Mesenchymal stem cell (in vitro differentiated cells and primary cell): ENCODE measurements around the gene PAM16.

ENCODE experiments used
- DNase-seq: peaks from one replicate; pipeline ENCODE4 v3.0.0-alpha.2; 2013
- H2AFZ ChIP-seq: one replicate; pipeline ENCODE4 v1.6.1; 2013; ENCODE audit warnings: low read depth, mild to moderate bottlenecking, control low read depth, inconsistent platforms, low read length, moderate library complexity
- H2AK5ac ChIP-seq: 2 replicates; pipeline ENCODE4 v1.6.1; 2013; ENCODE audit warnings: low read length, moderate library complexity, mild to moderate bottlenecking, inconsistent platforms; ENCODE audit not compliant: severe bottlenecking
- H2BK120ac ChIP-seq: one replicate; pipeline ENCODE4 v1.6.1; 2013; ENCODE audit warnings: low read depth, mild to moderate bottlenecking, inconsistent platforms, low read length, moderate library complexity
- H2BK12ac ChIP-seq, 2 experiments: one replicate each; pipeline ENCODE4 v1.6.1; 2013; ENCODE audit warnings: inconsistent platforms in 2 of 2, low read length in 2 of 2, mild to moderate bottlenecking in 2 of 2, moderate library complexity in 2 of 2, control low read depth in 1 of 2
- H2BK15ac ChIP-seq: one replicate; pipeline ENCODE4 v1.6.1; 2013; ENCODE audit warnings: mild to moderate bottlenecking, low read depth, inconsistent platforms; ENCODE audit not compliant: poor library complexity, severe bottlenecking
- H2BK5ac ChIP-seq: 2 replicates; pipeline ENCODE4 v1.6.1; 2013; ENCODE audit warnings: low read depth, mild to moderate bottlenecking, low read length, control low read depth, inconsistent platforms; ENCODE audit not compliant: poor library complexity, severe bottlenecking
- H3K14ac ChIP-seq, 2 experiments: one replicate each; pipeline ENCODE4 v1.6.1; 2013; ENCODE audit warnings: inconsistent platforms in 2 of 2, low read length in 2 of 2, control low read depth in 1 of 2, mild to moderate bottlenecking in 1 of 2, moderate library complexity in 1 of 2
- H3K18ac ChIP-seq, 2 experiments: one replicate each; pipeline ENCODE4 v1.6.1; 2013; ENCODE audit warnings: inconsistent platforms in 2 of 2, low read length in 2 of 2, control low read depth in 1 of 2, low read depth in 1 of 2, mild to moderate bottlenecking in 1 of 2
- H3K23ac ChIP-seq, 2 experiments: one replicate each; pipeline ENCODE4 v1.6.1; 2013; ENCODE audit warnings: inconsistent platforms in 2 of 2, low read length in 2 of 2, mild to moderate bottlenecking in 2 of 2, moderate library complexity in 2 of 2, control low read depth in 1 of 2
- H3K27ac ChIP-seq: 2 replicates; pipeline ENCODE4 v1.5.1; 2013; ENCODE audit warnings: mild to moderate bottlenecking, moderate library complexity, low read length, control low read depth, inconsistent platforms; ENCODE audit not compliant: poor library complexity, severe bottlenecking
- H3K27me3 ChIP-seq, 2 experiments: 2 replicates each; pipeline versions ENCODE4 v1.6.1 to v1.7.0; 2013; ENCODE audit warnings: low read length in 2 of 2, mild to moderate bottlenecking in 2 of 2, moderate library complexity in 2 of 2, control low read depth in 1 of 2, inconsistent platforms in 1 of 2; ENCODE audit not compliant: control insufficient read depth in 1 of 2, insufficient read depth in 1 of 2
- H3K36me3 ChIP-seq, 2 experiments: 2 replicates each; pipeline versions ENCODE4 v1.6.1 to v1.7.0; 2013; ENCODE audit warnings: low read length in 2 of 2, control low read depth in 1 of 2, inconsistent platforms in 1 of 2, low read depth in 1 of 2, mild to moderate bottlenecking in 1 of 2; ENCODE audit not compliant: insufficient read depth in 2 of 2, control insufficient read depth in 1 of 2
- H3K4ac ChIP-seq, 2 experiments: one replicate each; pipeline ENCODE4 v1.6.1; 2013; ENCODE audit warnings: inconsistent platforms in 2 of 2, low read length in 2 of 2, mild to moderate bottlenecking in 2 of 2, moderate library complexity in 2 of 2, control low read depth in 1 of 2, low read depth in 1 of 2
- H3K4me1 ChIP-seq: 2 replicates; pipeline ENCODE4 v1.6.1; 2013; ENCODE audit warnings: low read depth, low read length, control low read depth; ENCODE audit not compliant: control insufficient read depth, insufficient read depth
- H3K4me2 ChIP-seq: 2 replicates; pipeline ENCODE4 v1.6.1; 2013; ENCODE audit warnings: low read length, mild to moderate bottlenecking, inconsistent platforms; ENCODE audit not compliant: poor library complexity, severe bottlenecking
- H3K4me3 ChIP-seq, 2 experiments: 2 replicates each; pipeline versions ENCODE4 v1.5.1 to v1.7.0; 2013; ENCODE audit warnings: low read length in 2 of 2, mild to moderate bottlenecking in 2 of 2, control low read depth in 1 of 2, low read depth in 1 of 2; ENCODE audit not compliant: insufficient read depth in 1 of 2
- H3K79me1 ChIP-seq: replicated peaks from 2 replicates; pipeline ENCODE4 v1.6.1; 2013; ENCODE audit warnings: mild to moderate bottlenecking, control low read depth, low read length, inconsistent platforms; ENCODE audit not compliant: poor library complexity, severe bottlenecking
- H3K9ac ChIP-seq: 2 replicates; pipeline ENCODE4 v1.7.0; 2013; ENCODE audit warnings: mild to moderate bottlenecking, low read length, moderate library complexity
- H3K9me3 ChIP-seq: 2 replicates; pipeline ENCODE4 v1.7.0; 2013; ENCODE audit warnings: mild to moderate bottlenecking, low read length; ENCODE audit not compliant: control insufficient read depth
- H4K8ac ChIP-seq: one replicate; pipeline ENCODE4 v1.6.1; 2013; ENCODE audit warnings: inconsistent platforms, mild to moderate bottlenecking, low read length, moderate library complexity
- H4K91ac ChIP-seq: one replicate; pipeline ENCODE4 v1.6.1; 2013; ENCODE audit warnings: mild to moderate bottlenecking, low read length, inconsistent platforms
- WGBS: methylation state at CpG from one replicate; pipeline ENCODE4 v1.1.7; 2013; ENCODE audit warnings: mixed read lengths; 5-methylcytosine and 5-hydroxymethylcytosine counted together

Gene PAM16

DNA sequence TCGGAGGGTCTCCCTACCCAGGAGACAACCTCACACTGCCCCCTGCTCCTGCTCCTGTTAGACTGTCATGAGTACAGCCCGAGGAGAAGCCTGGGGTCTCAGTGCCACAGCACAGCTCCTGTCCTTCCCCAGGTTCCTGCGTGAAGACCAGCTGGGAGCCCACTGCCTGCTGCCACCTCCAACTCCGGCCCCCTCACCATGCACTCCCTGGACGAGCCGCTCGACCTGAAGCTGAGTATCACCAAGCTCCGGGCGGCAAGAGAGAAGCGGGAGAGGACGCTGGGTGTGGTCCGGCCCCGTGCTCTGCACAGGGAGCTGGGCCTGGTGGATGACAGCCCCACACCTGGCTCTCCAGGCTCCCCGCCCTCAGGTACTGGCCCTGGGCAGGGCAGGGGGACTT, 19.0 kb downstream of the PAM16 start:
- peaks cover 55% of the 10 kb centered on the region for H3K79me1 ChIP-seq
- no peak overlapping the region for H3K4me3 ChIP-seq
- H2AK5ac ChIP-seq, result no peak overlapping the region
- H3K27ac ChIP-seq, result no peak overlapping the region
- no peak for DNase-seq
- H3K4me2 ChIP-seq, result no peak overlapping the region
- no peak overlapping the region for H3K23ac ChIP-seq
- no peak overlapping the region for H2AFZ ChIP-seq
- H3K18ac ChIP-seq, result no peak overlapping the region
- H3K9me3 ChIP-seq, result no peaks in the 10 kb centered on the region
- H3K4me1 ChIP-seq, result peaks cover 28% of the 10 kb centered on the region
- no peak overlapping the region for H3K9ac ChIP-seq
- H2BK15ac ChIP-seq, result no peak overlapping the region
- H3K14ac ChIP-seq, result no peak overlapping the region
- H2BK120ac ChIP-seq, result no peak overlapping the region
- no peaks in the 10 kb centered on the region for H3K27me3 ChIP-seq
- H3K4ac ChIP-seq, result no peak overlapping the region
- no peak overlapping the region for H4K91ac ChIP-seq
- H2BK12ac ChIP-seq, result no peak overlapping the region
- H4K8ac ChIP-seq, result no peak overlapping the region
- WGBS, result 94% methylated on average over 14 of the region's 14 CpGs
- peaks cover 33 to 56% of the 10 kb centered on the region in 2 experiments for H3K36me3 ChIP-seq
- no peak overlapping the region for H2BK5ac ChIP-seq

DNA sequence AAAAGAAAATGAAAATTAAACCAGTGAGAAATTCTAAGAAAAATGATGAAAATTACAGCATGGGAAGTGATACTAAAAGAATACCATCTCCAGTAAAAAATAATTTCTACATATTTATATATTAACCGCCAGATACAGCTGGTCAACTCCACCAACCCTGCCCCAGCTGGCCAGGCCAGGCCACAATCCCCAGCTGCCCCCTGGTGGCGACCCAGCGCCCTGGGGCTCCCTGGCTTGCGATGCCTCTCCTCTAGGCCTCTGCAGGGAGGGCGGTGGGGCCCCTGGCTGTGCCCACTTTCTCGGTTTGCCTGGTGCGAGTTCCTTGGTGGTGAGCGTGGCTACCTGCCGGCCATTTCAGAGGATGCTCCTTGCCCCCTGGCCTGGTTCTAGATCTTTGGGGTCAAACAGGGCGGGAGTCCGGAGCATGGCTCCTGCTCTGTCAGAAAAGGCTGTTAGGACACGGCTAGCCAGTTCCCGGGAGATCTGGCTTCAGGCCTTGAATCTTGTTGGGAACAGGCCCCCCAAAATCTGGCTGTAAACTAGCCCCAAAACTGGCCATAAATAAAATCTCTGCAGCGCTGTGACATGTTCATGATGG, 20.7 kb downstream of the PAM16 start:
- WGBS, result 53% methylated on average over 14 of the region's 14 CpGs
- no peak overlapping the region for H2AFZ ChIP-seq
- DNase-seq, result peak; percentile 76

DNA sequence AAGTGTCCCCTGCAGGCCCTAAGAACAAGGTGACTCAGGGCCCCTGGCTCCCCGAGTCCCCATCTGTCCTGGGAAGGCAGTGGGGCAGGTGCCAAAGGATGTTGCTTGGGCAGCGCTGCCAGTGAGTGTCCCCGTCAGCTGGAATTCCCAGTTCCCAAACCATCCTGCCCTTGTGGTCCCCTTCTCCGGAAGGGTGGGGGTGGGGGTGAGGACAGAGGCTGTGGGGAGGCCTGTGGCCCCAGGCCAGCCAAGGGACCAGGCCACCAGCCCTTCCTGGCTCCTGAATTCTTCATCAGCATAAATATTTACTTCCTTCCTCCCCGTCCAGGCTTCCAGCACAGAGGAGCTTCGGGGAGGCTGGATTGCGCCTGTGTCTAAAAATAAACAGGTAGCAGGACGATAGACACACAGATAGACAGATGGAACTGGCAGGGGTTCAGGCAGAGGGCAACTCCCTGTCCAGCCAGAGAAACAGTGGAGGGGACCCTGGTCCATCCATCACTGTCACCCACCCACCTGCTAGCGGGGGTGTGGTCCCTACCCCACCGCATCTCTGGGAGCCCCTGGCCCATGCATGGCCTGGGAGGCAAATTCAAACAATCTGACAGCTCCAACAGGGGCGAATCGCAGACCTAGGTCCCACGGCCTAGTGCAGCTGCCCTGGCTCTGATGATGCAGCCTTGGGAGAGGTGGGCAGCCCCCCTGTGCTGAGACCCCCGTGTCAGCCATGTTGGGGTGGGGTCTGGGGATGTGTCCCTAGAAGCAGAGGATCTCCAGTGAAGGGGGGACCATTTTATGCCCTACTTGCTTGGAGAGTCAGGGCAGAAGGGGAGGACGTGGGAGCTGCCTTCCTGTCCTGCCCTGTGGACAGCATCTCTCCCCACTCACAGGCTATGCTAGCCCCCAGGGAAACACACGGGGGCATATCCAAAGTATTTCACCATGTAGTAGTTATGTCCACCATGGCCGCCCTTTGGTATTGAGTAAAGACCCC, 22.0 kb downstream of the PAM16 start:
- Histone ChIP-seq H3K9me3 (no peaks in the 10 kb centered on the region), H2BK15ac (peak overlapping the region; percentile 77), H3K79me1 (peaks cover 49% of the 10 kb centered on the region), H2AK5ac (peak overlapping the region; percentile 21), H2BK5ac (no peak overlapping the region), H2BK120ac (peak overlapping the region; percentile 94), H3K4me1 (peaks cover 42% of the 10 kb centered on the region), H3K36me3 (peaks cover 12 to 36% of the 10 kb centered on the region in 2 experiments), H3K4ac (peak overlapping the region; percentile 80 to 87), H4K8ac (peak overlapping the region; percentile 96), H3K9ac (peak overlapping the region; percentile 81), H3K4me2 (peak overlapping the region; percentile 81), H3K4me3 (peak overlapping the region in 1 of 2 experiments; percentile 21), H3K18ac (peak overlapping the region; percentile 95 to 98), H4K91ac (peak overlapping the region; percentile 98), H3K14ac (peak overlapping the region in 1 of 2 experiments; percentile 82), H2BK12ac (peak overlapping the region; percentile 69 to 98), H3K23ac (peak overlapping the region in 1 of 2 experiments; percentile 67), H3K27ac (no peak overlapping the region), H2AFZ (no peak overlapping the region), H3K27me3 (no peaks in the 10 kb centered on the region)
- 53% methylated on average over 16 of the region's 17 CpGs for WGBS
- DNase-seq, result peak; percentile 76

More for the DNA sequence above, 20.7 kb downstream of the PAM16 start:
- Histone ChIP-seq H4K8ac (no peak overlapping the region), H2BK15ac (peak overlapping the region; percentile 19), H4K91ac (no peak overlapping the region), H3K27me3 (no peaks in the 10 kb centered on the region), H2BK5ac (no peak overlapping the region), H3K14ac (no peak overlapping the region), H3K27ac (no peak overlapping the region), H3K9ac (no peak overlapping the region), H2BK120ac (no peak overlapping the region), H3K4me2 (no peak overlapping the region), H3K23ac (no peak overlapping the region), H3K9me3 (no peaks in the 10 kb centered on the region), H2AK5ac (no peak overlapping the region), H3K4me3 (no peak overlapping the region), H3K18ac (peak overlapping the region in 1 of 2 experiments; percentile 40), H2BK12ac (peak overlapping the region in 1 of 2 experiments; percentile 55), H3K36me3 (peaks cover 22 to 42% of the 10 kb centered on the region in 2 experiments), H3K4me1 (peaks cover 32% of the 10 kb centered on the region), H3K4ac (no peak overlapping the region), H3K79me1 (peaks cover 55% of the 10 kb centered on the region)
